Activated naive CD8-positive, alpha-beta T cell treated with anti-CD3 and anti-CD28 coated beads for 36 hours (primary cell): Measurements from ENCODE around the gene THAP7. TPM values are rescaled to one million over a fixed set of nuclear protein-coding genes. Genes with fewer than 3 reads are reported as not detected.
"Not testable (repeated sequence)": the region's sequence is repeated elsewhere in the genome, so short reads cannot be mapped to it uniquely, and the experiment has no call there.

ENCODE experiments used
- DNase-seq: peaks from one replicate; pipeline ENCODE4 v3.0.0; 2021
- H3K27ac Mint-ChIP-seq: one replicate; pipeline ENCODE4 v1.8.0; 2022; ENCODE audit warnings: mild to moderate bottlenecking, moderate library complexity, mixed read lengths
- H3K27me3 Mint-ChIP-seq: one replicate; pipeline ENCODE4 v1.8.0; 2022; ENCODE audit warnings: mild to moderate bottlenecking, mixed read lengths
- H3K36me3 Mint-ChIP-seq: one replicate; pipeline ENCODE4 v1.8.0; 2021; ENCODE audit warnings: mild to moderate bottlenecking, mixed read lengths
- H3K4me1 Mint-ChIP-seq: one replicate; pipeline ENCODE4 v1.8.0; 2021; ENCODE audit warnings: mixed read lengths
- H3K4me3 Mint-ChIP-seq: one replicate; pipeline ENCODE4 v1.8.0; 2022; ENCODE audit warnings: mild to moderate bottlenecking, moderate library complexity, mixed read lengths
- H3K9me3 Mint-ChIP-seq: one replicate; pipeline ENCODE4 v1.8.0; 2022; ENCODE audit warnings: mixed read lengths
- total RNA-seq, 2 experiments: library from RNA; stranded (reverse); gene quantifications; one replicate each; pipeline ENCODE4 v1.2.3, GENCODE V29; 2021

Gene THAP7
- total RNA-seq, 2 experiments from 2014 or later: 34.3 to 34.5 TPM

DNA sequence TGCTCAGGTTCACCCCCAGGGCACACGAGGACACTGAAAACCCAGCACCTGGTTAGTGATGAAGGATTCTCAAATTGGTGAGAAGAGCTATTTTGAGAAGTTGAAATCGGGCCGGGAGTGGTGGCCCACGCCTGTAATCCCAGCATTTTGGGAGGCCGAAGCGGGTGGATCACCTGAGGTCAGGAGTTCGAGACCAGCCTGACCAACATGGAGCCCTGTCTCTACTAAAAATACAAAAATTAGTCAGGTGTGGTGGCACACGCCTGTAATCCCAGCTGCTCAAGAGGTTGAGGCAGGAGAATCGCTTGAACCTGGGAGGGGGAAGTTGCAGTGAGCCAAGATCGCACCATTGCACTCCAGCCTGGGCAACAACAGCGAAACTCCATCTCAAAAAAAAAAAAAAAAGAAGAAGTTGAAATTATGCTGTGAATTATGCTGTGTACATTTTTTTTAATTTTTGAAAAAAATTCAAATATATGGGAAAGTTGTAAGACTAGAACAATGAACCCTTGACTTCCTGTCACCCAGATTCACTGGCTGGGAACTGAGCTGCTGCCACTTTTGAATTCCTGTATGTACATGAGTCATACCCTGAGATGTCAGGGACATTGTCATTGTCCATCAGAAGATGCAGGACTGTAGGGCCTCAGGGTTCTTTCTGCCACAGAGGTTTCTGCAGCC lies 29.8 kb downstream of the THAP7 start:
- not testable (repeated sequence) for H3K4me3 Mint-ChIP-seq, H3K9me3 Mint-ChIP-seq, H3K27me3 Mint-ChIP-seq, DNase-seq, H3K36me3 Mint-ChIP-seq, H3K4me1 Mint-ChIP-seq, H3K27ac Mint-ChIP-seq

- no peak for DNase-seq
- no peaks in the 10 kb centered on the region for H3K9me3 Mint-ChIP-seq
- no peaks in the 10 kb centered on the region for H3K27me3 Mint-ChIP-seq
- H3K4me3 Mint-ChIP-seq: no peak overlapping the region
- H3K27ac Mint-ChIP-seq: no peak overlapping the region
- H3K36me3 Mint-ChIP-seq: no peaks in the 10 kb centered on the region
- no peaks in the 10 kb centered on the region for H3K4me1 Mint-ChIP-seq
These were observed 30.8 kb downstream of the THAP7 start for GRCh38 chr22:20970939-20971657.

- Mint-ChIP-seq H3K9me3 (no peaks in the 10 kb centered on the region), H3K4me1 (peaks cover 8% of the 10 kb centered on the region), H3K27ac (no peak overlapping the region), H3K27me3 (peaks cover 6% of the 10 kb centered on the region), H3K4me3 (no peak overlapping the region), H3K36me3 (no peaks in the 10 kb centered on the region)
- DNase-seq: no peak
These were observed 33.5 kb downstream of the THAP7 start for GRCh38 chr22:20968281-20968977.

- H3K36me3 Mint-ChIP-seq: no peaks in the 10 kb centered on the region
- no peaks in the 10 kb centered on the region for H3K9me3 Mint-ChIP-seq
- peaks cover 8% of the 10 kb centered on the region for H3K4me1 Mint-ChIP-seq
- DNase-seq: no peak
- H3K27me3 Mint-ChIP-seq: peaks cover 12% of the 10 kb centered on the region
- H3K4me3 Mint-ChIP-seq: no peak overlapping the region
- no peak overlapping the region for H3K27ac Mint-ChIP-seq
These were observed 34.2 kb downstream of the THAP7 start for GRCh38 chr22:20967697-20968211.

DNA sequence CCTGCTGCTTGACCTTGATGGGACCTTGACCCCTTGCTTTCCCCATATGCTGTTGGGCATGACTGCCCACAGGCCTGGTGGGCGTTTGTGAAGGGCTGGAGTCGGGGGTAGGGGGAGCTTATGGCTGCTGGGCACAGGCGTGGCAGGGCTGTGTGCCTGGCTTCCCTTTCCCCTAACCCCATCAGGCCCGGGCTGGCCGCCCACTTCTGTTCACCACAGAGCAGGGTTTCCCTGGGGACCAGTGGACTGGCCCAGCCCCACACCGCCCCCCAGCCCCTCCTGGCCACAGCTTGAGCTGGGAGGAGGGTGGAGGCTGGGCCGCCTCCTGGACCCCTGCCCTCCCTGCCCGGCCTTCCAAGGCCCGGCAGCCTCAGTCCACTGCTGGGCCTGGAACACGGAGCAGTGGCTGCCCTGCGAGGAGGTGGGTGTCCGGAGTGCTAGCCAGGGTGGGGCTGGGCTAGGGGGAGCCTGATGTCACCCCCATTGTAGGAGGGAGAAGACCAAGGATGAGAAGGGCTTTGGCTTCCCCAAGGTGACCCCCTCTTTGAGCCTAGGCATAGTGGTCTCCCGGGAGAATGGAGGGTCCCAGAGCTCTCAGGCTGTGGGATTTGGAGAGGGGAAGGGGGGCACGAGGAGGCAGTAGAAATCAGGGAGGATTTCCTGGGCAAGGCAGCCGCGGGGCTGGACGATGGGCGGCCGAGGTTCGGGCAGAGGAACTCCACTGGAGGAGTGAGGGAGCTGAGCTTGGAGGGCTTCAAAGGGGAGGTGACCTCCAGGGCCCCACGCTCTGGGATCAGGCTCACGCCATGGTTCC lies 34.8 kb downstream of the THAP7 start, which contains the start of gene AIFM3:
TSS of gene AIFM3 (plus strand) at position 373 of the 814 bp plus-strand sequence. CDS start 690 bp downstream, outside the sequence.
- H3K9me3 Mint-ChIP-seq: no peaks in the 10 kb centered on the region
- no peaks in the 10 kb centered on the region for H3K36me3 Mint-ChIP-seq
- H3K27me3 Mint-ChIP-seq: peaks cover 12% of the 10 kb centered on the region
- no peak within 1 kb of the TSS for H3K4me3 Mint-ChIP-seq
- no peak for DNase-seq
- H3K4me1 Mint-ChIP-seq: peaks cover 8% of the 10 kb centered on the region
- H3K27ac Mint-ChIP-seq: no peak within 1 kb of the TSS

- Mint-ChIP-seq H3K27ac (no peak overlapping the region), H3K4me1 (peaks cover 13% of the 10 kb centered on the region), H3K4me3 (no peak overlapping the region), H3K27me3 (peaks cover 12% of the 10 kb centered on the region), H3K9me3 (no peaks in the 10 kb centered on the region), H3K36me3 (no peaks in the 10 kb centered on the region)
- no peak for DNase-seq
These were observed 35.7 kb downstream of the THAP7 start for GRCh38 chr22:20965888-20966855.

DNA sequence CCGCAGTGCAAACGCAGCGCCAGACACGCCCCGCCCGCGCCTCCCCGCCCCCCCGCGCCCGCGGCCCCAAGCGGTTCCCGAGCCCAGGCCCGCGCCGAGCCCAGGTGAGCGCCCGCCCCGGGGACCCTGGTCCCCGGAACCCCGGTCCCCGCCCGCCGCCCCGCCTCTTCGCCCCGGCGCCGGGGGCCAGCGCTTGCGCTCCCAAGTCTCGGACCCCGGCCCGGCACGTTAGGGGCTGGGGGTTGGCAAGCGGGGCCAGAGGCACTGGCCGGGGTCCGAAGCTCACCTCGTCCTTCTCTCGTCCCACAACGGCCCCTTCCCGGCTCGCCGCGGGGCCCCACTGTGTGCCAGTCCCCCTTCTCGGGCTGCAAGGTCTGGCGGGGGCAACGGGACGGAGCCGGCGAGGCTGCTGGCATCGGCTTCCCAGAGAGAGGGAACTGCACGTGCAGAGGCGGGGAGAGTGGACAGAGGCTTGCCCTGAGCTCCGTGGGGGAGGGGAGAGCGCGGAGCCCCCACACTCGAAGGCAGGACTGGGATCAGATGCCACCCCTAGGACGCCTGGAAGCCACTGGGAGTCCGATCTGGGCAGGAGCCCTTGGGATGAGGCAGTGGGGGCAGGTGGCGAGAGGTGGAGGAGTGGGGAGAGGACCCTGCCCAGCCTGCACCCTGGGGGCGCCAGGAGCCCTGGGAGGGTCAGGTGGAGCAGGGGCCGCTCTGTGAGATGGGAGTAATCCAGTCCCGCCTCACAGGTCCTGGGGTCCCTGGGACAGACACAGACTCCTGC lies 36.6 kb downstream of the THAP7 start:
- no peak overlapping the region for H3K27ac Mint-ChIP-seq
- peaks cover 13% of the 10 kb centered on the region for H3K4me1 Mint-ChIP-seq
- no peak for DNase-seq
- no peaks in the 10 kb centered on the region for H3K36me3 Mint-ChIP-seq
- peak overlapping the region; percentile 43 for H3K4me3 Mint-ChIP-seq
- H3K9me3 Mint-ChIP-seq: no peaks in the 10 kb centered on the region
- peaks cover 17% of the 10 kb centered on the region for H3K27me3 Mint-ChIP-seq

DNA sequence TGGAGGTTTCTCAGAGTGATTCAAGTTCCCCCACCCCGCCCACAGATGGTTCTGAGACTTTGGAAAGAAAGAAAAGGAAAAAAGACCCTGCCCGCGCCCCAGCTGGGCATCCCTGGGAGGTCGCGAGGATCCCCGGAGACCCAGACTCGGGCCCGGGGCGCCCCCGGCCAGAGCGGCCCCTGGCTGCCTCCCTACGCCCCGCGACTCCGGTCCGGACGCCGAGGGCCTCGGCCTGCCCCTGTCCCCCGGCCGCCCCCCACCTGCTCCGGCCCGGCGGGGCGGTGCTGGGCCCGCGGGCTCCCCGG lies 37.2 kb downstream of the THAP7 start:
- Mint-ChIP-seq H3K36me3 (no peaks in the 10 kb centered on the region), H3K27ac (no peak overlapping the region), H3K4me1 (peaks cover 13% of the 10 kb centered on the region), H3K27me3 (peaks cover 22% of the 10 kb centered on the region), H3K4me3 (peak overlapping the region; percentile 75), H3K9me3 (no peaks in the 10 kb centered on the region)
- no peak for DNase-seq

DNA sequence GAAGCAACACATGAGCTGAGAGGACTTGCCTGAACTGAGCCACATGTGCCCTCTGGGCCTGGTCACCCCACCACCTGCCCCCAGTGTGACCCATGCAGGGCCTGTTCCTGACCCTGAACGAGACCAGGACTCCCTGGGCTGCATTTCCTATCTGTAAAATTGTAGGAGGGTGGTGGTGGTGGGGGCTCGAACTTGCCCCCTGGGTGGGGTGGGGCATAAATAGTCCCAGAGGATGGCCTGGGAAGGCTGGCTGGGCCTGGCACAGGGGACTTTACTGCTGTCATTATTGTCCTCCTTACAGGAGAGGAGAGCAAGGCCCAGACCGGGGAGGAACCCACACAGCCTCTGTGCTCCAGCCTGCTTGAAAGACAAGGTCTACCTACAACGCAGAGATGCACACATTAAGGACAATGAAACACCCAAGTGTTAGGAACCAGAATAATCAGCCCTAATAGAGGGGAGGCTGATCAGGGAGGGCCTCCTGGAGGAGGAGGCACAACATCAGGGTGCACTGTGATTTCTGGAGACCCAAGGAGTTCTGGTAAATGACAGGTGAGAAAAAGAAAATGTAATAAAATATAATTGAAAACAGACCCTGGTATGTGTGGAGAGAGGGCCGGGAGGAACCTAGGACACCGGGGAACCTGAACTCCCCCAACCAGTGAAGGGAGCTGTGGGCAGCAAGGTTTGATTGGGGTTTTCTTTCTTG lies 37.7 kb downstream of the THAP7 start:
- peak overlapping the region; percentile 75 for H3K4me3 Mint-ChIP-seq

DNA sequence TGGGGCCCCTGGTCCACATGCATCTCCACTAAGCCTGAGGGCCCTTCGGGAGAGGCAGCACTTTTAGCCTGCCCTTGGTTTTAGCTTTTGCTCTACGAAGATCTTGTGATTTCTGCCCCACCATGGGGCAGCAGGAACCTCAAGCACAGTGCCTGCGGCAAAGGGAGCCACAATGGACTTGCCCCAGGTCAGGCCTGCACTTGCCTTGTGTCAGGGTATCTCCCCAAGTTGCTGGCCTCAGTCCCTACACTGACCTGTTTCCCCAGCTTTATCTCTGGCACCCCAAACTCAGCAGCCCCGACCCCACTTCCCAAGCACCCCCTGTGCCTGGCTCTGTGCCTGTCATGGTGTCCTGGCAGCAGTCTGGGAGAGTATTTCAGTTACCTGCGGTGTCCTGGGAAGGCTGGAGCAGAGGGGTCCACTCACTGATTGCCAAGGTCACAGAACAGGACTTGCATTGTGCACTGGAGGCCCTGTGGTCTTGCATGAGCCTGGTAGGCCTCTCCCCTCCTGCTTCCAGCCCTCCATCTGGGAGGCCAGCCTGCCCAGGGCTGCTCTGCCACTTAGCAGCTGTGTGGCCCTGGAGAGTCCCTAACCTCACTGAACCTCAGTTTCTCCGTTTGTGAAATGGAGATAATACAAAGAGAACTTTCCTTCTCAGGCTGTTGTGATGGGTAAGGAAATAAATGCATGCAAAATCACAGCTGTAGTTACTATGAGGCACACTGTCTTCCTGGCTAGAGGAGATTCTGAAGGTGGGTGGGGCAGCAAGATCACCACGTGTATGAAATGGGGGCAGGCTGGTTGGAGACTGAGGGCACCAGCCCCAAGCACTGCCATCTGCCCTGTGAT lies 38.5 kb downstream of the THAP7 start:
- no peak overlapping the region for H3K4me3 Mint-ChIP-seq
- H3K36me3 Mint-ChIP-seq: no peaks in the 10 kb centered on the region
- H3K9me3 Mint-ChIP-seq: no peaks in the 10 kb centered on the region
- DNase-seq: no peak
- no peak overlapping the region for H3K27ac Mint-ChIP-seq
- peaks cover 30% of the 10 kb centered on the region for H3K27me3 Mint-ChIP-seq
- peaks cover 13% of the 10 kb centered on the region for H3K4me1 Mint-ChIP-seq

More for the DNA sequence above, 37.7 kb downstream of the THAP7 start:
- Mint-ChIP-seq H3K4me1 (peaks cover 13% of the 10 kb centered on the region), H3K27me3 (peaks cover 24% of the 10 kb centered on the region), H3K9me3 (no peaks in the 10 kb centered on the region), H3K36me3 (no peaks in the 10 kb centered on the region), H3K27ac (no peak overlapping the region)
- no peak for DNase-seq

DNA sequence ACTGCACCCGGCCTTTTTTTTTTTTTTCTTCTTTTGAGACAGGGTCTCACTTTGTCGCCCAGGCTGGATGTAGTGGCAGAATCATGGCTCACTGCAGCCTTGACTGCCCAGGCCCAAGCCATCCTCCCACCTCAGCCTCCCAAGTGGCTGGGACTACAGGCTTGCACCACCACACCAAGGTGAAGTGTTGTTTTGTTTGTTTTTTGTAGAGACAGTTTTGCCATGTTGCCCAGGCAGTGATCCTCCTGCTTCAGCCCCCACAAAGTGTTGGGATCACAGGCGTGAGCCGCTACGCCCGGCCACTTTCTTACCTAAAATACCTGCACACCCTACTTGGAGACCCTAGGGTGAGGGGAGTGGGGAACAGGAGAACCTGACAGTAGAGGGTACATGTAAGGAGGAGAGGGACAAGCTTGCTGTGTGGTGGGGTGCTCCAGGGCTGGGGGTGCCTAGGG lies 39.4 kb downstream of the THAP7 start:
- Mint-ChIP-seq H3K4me1 (peaks cover 17% of the 10 kb centered on the region), H3K27me3 (peaks cover 39% of the 10 kb centered on the region), H3K9me3 (no peaks in the 10 kb centered on the region), H3K36me3 (no peaks in the 10 kb centered on the region), H3K27ac (no peak overlapping the region), H3K4me3 (no peak overlapping the region)
- no peak for DNase-seq

DNA sequence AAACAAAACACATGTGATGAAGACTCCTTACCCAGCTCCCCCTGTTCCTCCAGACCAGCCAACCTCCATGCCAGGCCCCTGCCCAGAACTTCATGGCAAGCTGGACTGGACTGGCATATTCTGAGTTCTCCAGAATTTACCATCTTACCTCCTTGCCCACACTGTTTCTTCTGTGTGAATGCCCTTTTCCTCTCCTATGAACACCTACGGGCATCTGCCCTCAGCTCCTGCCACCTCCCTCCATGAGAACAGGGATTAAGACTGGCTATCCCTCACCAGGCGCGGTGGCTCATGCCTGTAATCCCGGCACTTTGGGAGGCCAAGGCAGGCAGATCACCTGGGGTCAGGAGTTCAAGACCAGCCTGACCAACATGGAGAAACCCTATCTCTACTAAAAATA lies 41.3 kb downstream of the THAP7 start:
- no peak overlapping the region for H3K27ac Mint-ChIP-seq
- H3K4me3 Mint-ChIP-seq: no peak overlapping the region
- no peaks in the 10 kb centered on the region for H3K36me3 Mint-ChIP-seq
- H3K27me3 Mint-ChIP-seq: peaks cover 50% of the 10 kb centered on the region
- peaks cover 20% of the 10 kb centered on the region for H3K4me1 Mint-ChIP-seq
- no peaks in the 10 kb centered on the region for H3K9me3 Mint-ChIP-seq
- DNase-seq: no peak
